NCI-H2081 treated with DMSO at 0.1 percent for 48 hours (cell line): Measurements from ENCODE around the gene TMTC1.

Experiments
- DNase-seq: peaks from one replicate; lab custom pipeline; 2025; lab: John Stamatoyannopoulos, UW

TMTC1 gene

GRCh38 chr12:29451888-29452287 lies 331.9 kb downstream of the TMTC1 start:
- DNase-seq = no peak
